Heart left ventricle (tissue), 13 donors: ENCODE data around the gene TXNDC8.

Experiments
- CTCF ChIP-seq, 12 donors: fragments of 200-600 bp; sonication (generic) in 4 of 12; IDR thresholded peaks; one replicate each; pipeline versions ENCODE4 v1.5.0 to v1.8.0; 2018 to 2022; ENCODE audit warnings: antibody characterized with exemption in 12 of 12, mild to moderate bottlenecking in 5 of 12
- POLR2A ChIP-seq, 2 donors: fragments of 450-650 bp; IDR thresholded peaks; one replicate each; pipeline ENCODE4 v1.6.1; 2017; ENCODE audit warnings: antibody characterized with exemption in 2 of 2, mild to moderate bottlenecking in 2 of 2, moderate library complexity in 2 of 2
- donor health status: ischemic (EF 13 %, LVEDD 7.1; RV severe dilation, severe dysfunction).
- donor health status: DM: no; HTN: yes; CAD: no.
- donor health status: DM: no; HTN: no; CAD: no.
- donor health status: ischemic (EF 25% LVEDD 6.9; RV normal size, moderate dysfunction).
- donor health status: ischemic (EF 25% LVEDD 5.7; RV mildly dilated, moderate dysfunction).
- donor health status: ischemic (EF 35%, LVEDD 5.7; RV mildly dilated, moderate dysfunction).
- donor health status: nonischemic (EF 11% LVEDD 7.7; RV severe dilation, severe dysfunction).
- donor health status: DM: yes; HTN: yes; CAD: no.
- donor health status: PGD.
- donor health status: ischemic (EF 29% LVEDD 5.4; RV normal size, mild dysfunction).
- donor health status: nonischemic (EF 23%, LVEDD 6.1; RV moderate dilation, normal function).

- no peak for TF ChIP-seq CTCF (IDR thresholded peaks at IDR 0.05)
- TF ChIP-seq POLR2A (IDR thresholded peaks at IDR 0.05): no peak
Observed at GRCh38 chr9:110254500-110254899, 83.2 kb downstream of the TXNDC8 start.
